Effector memory CD4-positive, alpha-beta T cell (primary cell): ENCODE measurements around the gene CHD2.

Experiments used
- DNase-seq, 3 donors: peaks; one replicate each; pipeline ENCODE4 v3.0.0-alpha.2; 2020
- H3K27ac ChIP-seq: 2 replicates; pipeline ENCODE4 v1.7.0; 2013; ENCODE audit warnings: mild to moderate bottlenecking, low read length, moderate library complexity; ENCODE audit not compliant: insufficient read depth, poor library complexity, severe bottlenecking
- H3K27me3 ChIP-seq: replicated peaks from 2 replicates; pipeline ENCODE4 v1.7.0; 2013; ENCODE audit warnings: mild to moderate bottlenecking, low read length; ENCODE audit not compliant: insufficient read depth, control insufficient read depth, poor library complexity, severe bottlenecking
- H3K36me3 ChIP-seq: 2 replicates; pipeline ENCODE4 v1.7.0; 2013; ENCODE audit warnings: mild to moderate bottlenecking, low read length, moderate library complexity; ENCODE audit not compliant: control insufficient read depth, insufficient read depth
- H3K4me1 ChIP-seq: 2 replicates; pipeline ENCODE4 v1.7.0; 2013; ENCODE audit warnings: low read length, mild to moderate bottlenecking; ENCODE audit not compliant: control insufficient read depth, insufficient read depth, poor library complexity, severe bottlenecking
- H3K4me3 ChIP-seq: 2 replicates; pipeline ENCODE4 v1.7.0; 2013; ENCODE audit warnings: low read length, low read depth, mild to moderate bottlenecking; ENCODE audit not compliant: insufficient read depth, poor library complexity, severe bottlenecking
- H3K9me3 ChIP-seq: 2 replicates; pipeline ENCODE4 v1.7.0; 2013; ENCODE audit warnings: mild to moderate bottlenecking, low read length, moderate library complexity; ENCODE audit not compliant: control insufficient read depth

Gene CHD2

GRCh38 chr15:93020976-93021772 lies 121.0 kb downstream of the CHD2 start:
- Histone ChIP-seq H3K36me3 (peaks cover 94% of the 10 kb centered on the region), H3K27me3 (no peaks in the 10 kb centered on the region), H3K9me3 (no peaks in the 10 kb centered on the region), H3K27ac (no peak overlapping the region), H3K4me1 (no peaks in the 10 kb centered on the region), H3K4me3 (no peak overlapping the region)
- no peak for DNase-seq

- peaks cover 75% of the 10 kb centered on the region for H3K36me3 ChIP-seq
- no peak for DNase-seq
- no peaks in the 10 kb centered on the region for H3K9me3 ChIP-seq
- H3K4me3 ChIP-seq = no peak overlapping the region
- no peaks in the 10 kb centered on the region for H3K4me1 ChIP-seq
- no peak overlapping the region for H3K27ac ChIP-seq
- H3K27me3 ChIP-seq = no peaks in the 10 kb centered on the region
These were observed 124.2 kb downstream of the CHD2 start for GRCh38 chr15:93024293-93024692.

DNA sequence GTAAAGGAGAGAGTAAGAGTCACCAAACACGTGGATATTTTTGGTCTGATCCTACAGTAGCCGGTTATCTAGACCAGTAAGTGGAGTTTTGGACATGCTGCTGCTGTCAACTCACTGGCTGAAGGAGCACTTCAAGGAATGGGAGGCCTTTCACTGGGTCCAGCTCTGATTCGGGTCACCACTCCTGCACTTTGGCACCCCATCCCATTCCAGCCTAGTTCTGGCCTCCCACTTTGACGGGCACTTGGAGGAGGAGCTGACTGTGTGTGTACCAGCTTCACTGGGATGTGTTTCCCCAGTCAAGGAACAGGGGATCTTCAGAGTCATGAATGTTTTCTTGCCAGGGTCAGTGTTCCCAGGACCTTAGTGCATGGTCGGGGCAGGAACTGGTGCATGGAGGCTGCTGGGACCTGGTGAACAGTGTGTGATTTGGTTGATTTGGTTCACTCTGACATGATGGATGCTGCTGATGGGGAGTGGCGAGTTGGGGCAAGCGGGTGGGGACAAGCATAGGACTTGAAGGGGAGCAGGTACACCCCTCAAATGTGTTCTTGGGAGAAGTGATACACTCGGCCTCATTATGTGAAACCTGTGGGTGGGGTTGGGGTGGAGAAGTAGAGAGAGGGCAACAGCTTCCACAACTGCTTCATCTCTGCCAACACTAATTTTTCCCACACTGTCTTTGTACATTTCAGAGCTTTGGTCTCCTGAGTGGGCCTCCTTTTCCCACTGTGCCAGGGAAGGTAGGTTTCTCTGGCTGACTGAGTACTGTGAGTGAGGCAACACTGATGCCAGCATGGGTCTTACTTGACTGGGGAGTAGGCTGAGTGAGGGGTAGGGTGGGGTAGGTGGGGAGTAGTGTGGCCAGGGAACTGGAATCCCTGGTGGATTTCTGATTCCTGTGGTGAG lies 124.8 kb downstream of the CHD2 start:
- peaks cover 69% of the 10 kb centered on the region for H3K36me3 ChIP-seq
- H3K27me3 ChIP-seq = no peaks in the 10 kb centered on the region
- H3K9me3 ChIP-seq = no peaks in the 10 kb centered on the region
- no peak overlapping the region for H3K27ac ChIP-seq
- no peak for DNase-seq
- no peak overlapping the region for H3K4me3 ChIP-seq
- H3K4me1 ChIP-seq = no peaks in the 10 kb centered on the region

DNA sequence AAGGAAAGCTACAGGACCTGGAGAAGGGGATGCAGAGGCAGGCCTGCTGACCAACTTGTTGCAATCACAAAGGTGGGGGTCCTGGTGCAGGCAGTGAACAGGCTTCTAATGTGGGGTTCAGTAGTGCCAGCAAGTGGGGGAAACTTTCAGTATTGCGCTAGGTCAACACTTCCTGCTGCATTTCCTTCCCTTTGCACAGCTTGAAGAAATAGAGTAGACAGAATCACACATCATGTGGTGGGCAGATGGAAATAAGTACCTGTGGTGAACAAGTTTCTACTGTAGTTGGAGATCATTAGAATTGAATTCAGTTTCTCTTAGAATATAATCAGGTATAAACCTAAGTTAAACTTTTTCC lies 125.5 kb downstream of the CHD2 start:
- Histone ChIP-seq H3K4me3 (no peak overlapping the region), H3K4me1 (peaks cover 2% of the 10 kb centered on the region), H3K9me3 (no peaks in the 10 kb centered on the region), H3K36me3 (peaks cover 62% of the 10 kb centered on the region), H3K27ac (no peak overlapping the region), H3K27me3 (no peaks in the 10 kb centered on the region)
- no peak for DNase-seq

GRCh38 chr15:93026380-93026817 lies 126.3 kb downstream of the CHD2 start:
- H3K36me3 ChIP-seq = peaks cover 57% of the 10 kb centered on the region
- no peak overlapping the region for H3K27ac ChIP-seq

DNA sequence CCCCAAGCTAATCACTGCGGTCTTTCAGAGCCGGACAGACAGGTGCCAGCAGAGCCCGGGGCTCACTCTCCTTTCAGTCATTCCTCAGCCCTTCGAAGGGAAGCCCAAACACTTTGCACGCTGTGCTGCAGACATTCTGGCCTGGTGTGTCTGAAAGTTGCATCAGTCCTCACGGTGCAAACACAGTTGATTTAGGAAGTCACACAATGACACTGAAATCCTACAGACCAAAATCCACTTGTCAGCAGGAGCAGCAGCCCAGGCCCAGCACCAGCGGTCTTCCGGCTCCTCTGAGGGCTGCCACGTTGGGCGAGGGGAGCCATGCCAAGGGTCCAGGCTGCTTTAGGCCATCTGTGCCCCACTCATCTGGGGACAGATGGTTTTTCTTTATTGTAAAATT lies 127.3 kb downstream of the CHD2 start:
- no peak overlapping the region for H3K4me3 ChIP-seq
- H3K36me3 ChIP-seq = peaks cover 47% of the 10 kb centered on the region
- no peaks in the 10 kb centered on the region for H3K9me3 ChIP-seq
- H3K27ac ChIP-seq = no peak overlapping the region
- no peaks in the 10 kb centered on the region for H3K27me3 ChIP-seq
- DNase-seq = no peak
- H3K4me1 ChIP-seq = peaks cover 5% of the 10 kb centered on the region

More at GRCh38 chr15:93026380-93026817, 126.3 kb downstream of the CHD2 start:
- peaks cover 5% of the 10 kb centered on the region for H3K4me1 ChIP-seq
- H3K27me3 ChIP-seq = no peaks in the 10 kb centered on the region
- no peak overlapping the region for H3K4me3 ChIP-seq
- no peaks in the 10 kb centered on the region for H3K9me3 ChIP-seq
- no peak for DNase-seq

DNA sequence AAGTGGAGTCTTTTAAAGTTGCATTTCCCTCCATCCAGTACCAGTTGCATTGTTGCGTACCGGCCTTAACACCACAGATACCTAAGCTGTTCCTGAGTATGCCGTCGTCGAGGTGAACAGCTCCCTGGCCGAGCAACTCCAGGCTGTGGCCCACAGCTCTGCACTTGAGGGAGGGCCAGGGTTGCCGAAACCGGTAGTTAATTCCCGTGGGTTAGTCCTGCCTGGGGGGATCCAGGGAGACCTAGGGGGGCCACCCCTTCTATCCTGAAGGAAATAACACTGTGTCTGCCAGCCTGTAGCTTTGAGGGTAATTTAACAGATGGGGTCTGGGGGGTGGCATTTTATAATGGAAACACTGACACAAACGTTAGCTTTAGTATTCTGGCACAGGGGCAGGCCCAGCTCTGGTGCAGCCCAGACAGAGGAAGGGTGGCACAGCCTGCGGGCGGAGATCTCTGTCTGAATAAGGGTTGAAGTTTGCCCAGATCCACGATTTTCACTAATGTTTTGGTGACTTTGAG lies 128.0 kb downstream of the CHD2 start:
- Histone ChIP-seq H3K36me3 (peaks cover 40% of the 10 kb centered on the region), H3K4me3 (no peak overlapping the region)
- no peak for DNase-seq

DNA sequence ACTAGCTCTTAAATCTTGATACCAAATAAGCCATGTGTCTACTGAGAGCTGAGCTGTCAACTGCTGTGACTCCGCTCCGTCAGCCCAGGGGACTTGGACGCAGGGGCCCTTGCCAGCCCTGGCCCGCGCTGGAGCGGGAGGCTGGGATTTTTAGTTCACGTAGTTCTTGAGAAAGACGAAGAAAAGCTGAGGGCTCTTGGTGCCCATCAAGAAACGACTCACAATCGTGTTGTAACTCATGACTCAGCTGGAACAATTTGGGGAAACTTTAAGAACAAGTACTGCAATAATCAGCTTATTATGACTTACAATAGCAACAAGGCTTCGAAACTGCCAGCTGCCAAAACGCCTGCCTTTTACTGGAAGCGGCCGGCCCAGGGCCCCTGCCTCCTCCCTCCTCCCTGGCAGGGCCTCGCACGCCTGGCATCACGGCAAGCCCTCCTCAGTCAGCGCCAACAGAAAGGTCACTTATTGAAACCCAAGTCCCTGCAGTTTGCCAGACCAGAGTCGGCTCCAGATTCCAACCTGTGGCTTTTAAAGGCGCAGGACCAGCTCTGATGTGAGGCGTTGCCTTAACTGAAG lies 128.6 kb downstream of the CHD2 start:
- Histone ChIP-seq H3K27me3 (no peaks in the 10 kb centered on the region), H3K4me3 (no peak overlapping the region), H3K27ac (no peak overlapping the region), H3K9me3 (no peaks in the 10 kb centered on the region), H3K4me1 (peaks cover 5% of the 10 kb centered on the region), H3K36me3 (peaks cover 36% of the 10 kb centered on the region)
- no peak for DNase-seq

More for the DNA sequence above, 128.0 kb downstream of the CHD2 start:
- no peaks in the 10 kb centered on the region for H3K9me3 ChIP-seq
- H3K27ac ChIP-seq = no peak overlapping the region
- H3K27me3 ChIP-seq = no peaks in the 10 kb centered on the region
- peaks cover 5% of the 10 kb centered on the region for H3K4me1 ChIP-seq

- Histone ChIP-seq H3K27ac (no peak overlapping the region), H3K27me3 (no peaks in the 10 kb centered on the region), H3K4me1 (peaks cover 5% of the 10 kb centered on the region), H3K36me3 (peaks cover 30% of the 10 kb centered on the region), H3K9me3 (no peaks in the 10 kb centered on the region), H3K4me3 (no peak overlapping the region)
- DNase-seq = no peak
These were observed 129.2 kb downstream of the CHD2 start for GRCh38 chr15:93029214-93029835.
